ENCODE results near the gene TMC4.

TMC4 gene

GRCh38 chr19:54133312-54133956 lies 39.5 kb downstream of the TMC4 start:
- H3K4me1 ChIP-seq (ENCODE audit: insufficient read depth, low read length, poor library complexity, severe bottlenecking) = peaks cover 9% of the 10 kb centered on the region
- H3K9me2 ChIP-seq (replicated peaks; ENCODE audit: low read depth, low read length) = no peaks in the 10 kb centered on the region
- H3K36me3 ChIP-seq (ENCODE audit: insufficient read depth, low read length) = peaks cover 6% of the 10 kb centered on the region; the same call in 1 of the 2 replicates
- no peak overlapping the region for H3K4me3 ChIP-seq (ENCODE audit: low read length, poor library complexity, severe bottlenecking)
- peaks cover 8% of the 10 kb centered on the region for H4K20me1 ChIP-seq (ENCODE audit: insufficient read depth, low read length, poor library complexity, severe bottlenecking)
- TF ChIP-seq, protein P1, sequence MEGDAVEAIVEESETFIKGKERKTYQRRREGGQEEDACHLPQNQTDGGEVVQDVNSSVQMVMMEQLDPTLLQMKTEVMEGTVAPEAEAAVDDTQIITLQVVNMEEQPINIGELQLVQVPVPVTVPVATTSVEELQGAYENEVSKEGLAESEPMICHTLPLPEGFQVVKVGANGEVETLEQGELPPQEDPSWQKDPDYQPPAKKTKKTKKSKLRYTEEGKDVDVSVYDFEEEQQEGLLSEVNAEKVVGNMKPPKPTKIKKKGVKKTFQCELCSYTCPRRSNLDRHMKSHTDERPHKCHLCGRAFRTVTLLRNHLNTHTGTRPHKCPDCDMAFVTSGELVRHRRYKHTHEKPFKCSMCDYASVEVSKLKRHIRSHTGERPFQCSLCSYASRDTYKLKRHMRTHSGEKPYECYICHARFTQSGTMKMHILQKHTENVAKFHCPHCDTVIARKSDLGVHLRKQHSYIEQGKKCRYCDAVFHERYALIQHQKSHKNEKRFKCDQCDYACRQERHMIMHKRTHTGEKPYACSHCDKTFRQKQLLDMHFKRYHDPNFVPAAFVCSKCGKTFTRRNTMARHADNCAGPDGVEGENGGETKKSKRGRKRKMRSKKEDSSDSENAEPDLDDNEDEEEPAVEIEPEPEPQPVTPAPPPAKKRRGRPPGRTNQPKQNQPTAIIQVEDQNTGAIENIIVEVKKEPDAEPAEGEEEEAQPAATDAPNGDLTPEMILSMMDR (conservative IDR thresholded peaks at IDR 0.05; ENCODE audit: low read length) = no peak
- no peak for TF ChIP-seq EZH2phosphoT487 (IDR thresholded peaks at IDR 0.05; ENCODE audit: borderline replicate concordance)
- H3F3A ChIP-seq (ENCODE audit: low read depth) = no peaks in the 10 kb centered on the region
- peaks cover 5% of the 10 kb centered on the region for H3K27me3 ChIP-seq (ENCODE audit: insufficient read depth, low read length, poor library complexity, severe bottlenecking)
- H3K4me2 ChIP-seq (ENCODE audit: low read depth, low read length, poor library complexity, severe bottlenecking) = no peak overlapping the region
- no peak overlapping the region for H3K9ac ChIP-seq (ENCODE audit: low read depth, low read length, poor library complexity, severe bottlenecking)
- no peak overlapping the region for H2AFZ ChIP-seq (ENCODE audit: low read length)
- no peaks in the 10 kb centered on the region for H3K9me3 ChIP-seq (ENCODE audit: insufficient read depth, low read depth, low read length)
- H3K79me2 ChIP-seq (ENCODE audit: insufficient read depth, low read length) = peaks cover 8% of the 10 kb centered on the region

- Histone ChIP-seq H4K20me1 (ENCODE audit: insufficient read depth, low read length, poor library complexity, severe bottlenecking) (no peaks in the 10 kb centered on the region), H2AFZ (ENCODE audit: low read length) (no peak overlapping the region), H3K27me3 (ENCODE audit: insufficient read depth, low read length, poor library complexity, severe bottlenecking) (no peaks in the 10 kb centered on the region), H3K4me3 (ENCODE audit: low read length, poor library complexity, severe bottlenecking) (no peak overlapping the region), H3K9me3 (ENCODE audit: insufficient read depth, low read depth, low read length) (no peaks in the 10 kb centered on the region), H3K9me2 (replicated peaks; ENCODE audit: low read depth, low read length) (no peaks in the 10 kb centered on the region), H3K36me3 (ENCODE audit: insufficient read depth, low read length) (peaks cover 23% of the 10 kb centered on the region; the same call in 1 of the 2 replicates), H3K4me2 (ENCODE audit: low read depth, low read length, poor library complexity, severe bottlenecking) (no peak overlapping the region), H3K79me2 (ENCODE audit: insufficient read depth, low read length) (no peaks in the 10 kb centered on the region), H3K9ac (ENCODE audit: low read depth, low read length, poor library complexity, severe bottlenecking) (no peak overlapping the region), H3F3A (ENCODE audit: low read depth) (no peaks in the 10 kb centered on the region), H3K4me1 (ENCODE audit: insufficient read depth, low read length, poor library complexity, severe bottlenecking) (no peaks in the 10 kb centered on the region)
- no peak for TF ChIP-seq EZH2phosphoT487 (IDR thresholded peaks at IDR 0.05; ENCODE audit: borderline replicate concordance)
- TF ChIP-seq, protein P1 (conservative IDR thresholded peaks at IDR 0.05; ENCODE audit: low read length) = no peak
These were observed 43.4 kb downstream of the TMC4 start for GRCh38 chr19:54129617-54129996.

GRCh38 chr19:54128796-54129616 lies 44.0 kb downstream of the TMC4 start:
- no peak overlapping the region for H3K4me3 ChIP-seq (ENCODE audit: low read length, poor library complexity, severe bottlenecking)
- no peaks in the 10 kb centered on the region for H4K20me1 ChIP-seq (ENCODE audit: insufficient read depth, low read length, poor library complexity, severe bottlenecking)
- H2AFZ ChIP-seq (ENCODE audit: low read length) = no peak overlapping the region
- TF ChIP-seq, protein P1 (conservative IDR thresholded peaks at IDR 0.05; ENCODE audit: low read length) = no peak
- no peak for TF ChIP-seq EZH2phosphoT487 (IDR thresholded peaks at IDR 0.05; ENCODE audit: borderline replicate concordance)
- H3F3A ChIP-seq (ENCODE audit: low read depth) = no peaks in the 10 kb centered on the region
- no peaks in the 10 kb centered on the region for H3K4me1 ChIP-seq (ENCODE audit: insufficient read depth, low read length, poor library complexity, severe bottlenecking)
- H3K9ac ChIP-seq (ENCODE audit: low read depth, low read length, poor library complexity, severe bottlenecking) = no peak overlapping the region
- no peak overlapping the region for H3K4me2 ChIP-seq (ENCODE audit: low read depth, low read length, poor library complexity, severe bottlenecking)
- H3K9me3 ChIP-seq (ENCODE audit: insufficient read depth, low read depth, low read length) = no peaks in the 10 kb centered on the region
- no peaks in the 10 kb centered on the region for H3K27me3 ChIP-seq (ENCODE audit: insufficient read depth, low read length, poor library complexity, severe bottlenecking)
- H3K36me3 ChIP-seq (ENCODE audit: insufficient read depth, low read length) = peaks cover 29% of the 10 kb centered on the region; the same call in 1 of the 2 replicates
- no peaks in the 10 kb centered on the region for H3K79me2 ChIP-seq (ENCODE audit: insufficient read depth, low read length)
- no peaks in the 10 kb centered on the region for H3K9me2 ChIP-seq (replicated peaks; ENCODE audit: low read depth, low read length)
